GM12875 (cell line): Measurements from ENCODE around the gene MEGF11.

Experiments
- H3K4me3 ChIP-seq: one replicate; pipeline ENCODE4 v1.5.1; 2011; ENCODE audit warnings: low read depth, low read length, control low read depth
- TF ChIP-seq, protein P1 (sequence below): IDR thresholded peaks from 2 replicates; pipeline ENCODE4 v1.5.1; 2011; ENCODE audit warnings: low read depth, mild to moderate bottlenecking, control low read depth, inconsistent platforms, low read length, moderate library complexity, borderline replicate concordance; ENCODE audit not compliant: insufficient read depth

MEGF11 gene

DNA sequence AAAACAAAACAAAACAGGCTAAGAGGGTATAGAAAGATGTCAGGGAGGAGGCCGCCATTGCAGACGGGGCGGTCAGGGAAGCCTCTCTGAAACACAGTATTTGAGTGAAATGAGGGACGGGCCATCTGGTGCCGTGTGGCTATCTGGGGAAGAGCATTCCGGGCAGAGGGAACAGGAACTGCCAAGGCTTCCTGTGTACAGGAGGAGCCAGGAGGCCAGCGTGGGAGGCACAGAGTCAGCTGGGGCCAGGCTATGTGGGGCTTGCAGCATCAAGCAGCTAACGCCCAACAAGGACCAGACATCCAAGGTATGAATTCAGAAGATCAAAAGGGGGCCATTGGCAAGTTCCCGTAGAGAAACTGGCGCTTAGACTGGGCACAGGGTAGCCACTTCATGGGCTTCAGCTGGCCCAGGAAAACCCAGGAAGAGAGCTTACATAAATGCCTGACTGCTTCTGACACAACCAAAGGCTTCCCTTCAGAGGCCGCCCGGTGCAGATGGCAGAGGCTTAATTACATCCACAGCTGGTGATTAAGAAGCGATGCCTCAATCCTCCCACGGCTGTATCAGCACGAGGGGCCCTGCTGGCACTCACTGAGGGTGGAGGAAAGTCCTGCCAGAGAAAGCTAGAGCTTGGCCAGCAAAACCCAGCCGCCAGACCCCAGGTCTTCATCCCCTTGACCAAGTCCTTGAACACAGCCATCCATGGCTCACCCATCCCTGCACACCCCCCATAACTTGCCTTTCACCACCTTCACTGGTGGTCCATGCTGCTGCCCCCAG is 144.9 kb downstream of the MEGF11 start:
- TF ChIP-seq, protein P1, sequence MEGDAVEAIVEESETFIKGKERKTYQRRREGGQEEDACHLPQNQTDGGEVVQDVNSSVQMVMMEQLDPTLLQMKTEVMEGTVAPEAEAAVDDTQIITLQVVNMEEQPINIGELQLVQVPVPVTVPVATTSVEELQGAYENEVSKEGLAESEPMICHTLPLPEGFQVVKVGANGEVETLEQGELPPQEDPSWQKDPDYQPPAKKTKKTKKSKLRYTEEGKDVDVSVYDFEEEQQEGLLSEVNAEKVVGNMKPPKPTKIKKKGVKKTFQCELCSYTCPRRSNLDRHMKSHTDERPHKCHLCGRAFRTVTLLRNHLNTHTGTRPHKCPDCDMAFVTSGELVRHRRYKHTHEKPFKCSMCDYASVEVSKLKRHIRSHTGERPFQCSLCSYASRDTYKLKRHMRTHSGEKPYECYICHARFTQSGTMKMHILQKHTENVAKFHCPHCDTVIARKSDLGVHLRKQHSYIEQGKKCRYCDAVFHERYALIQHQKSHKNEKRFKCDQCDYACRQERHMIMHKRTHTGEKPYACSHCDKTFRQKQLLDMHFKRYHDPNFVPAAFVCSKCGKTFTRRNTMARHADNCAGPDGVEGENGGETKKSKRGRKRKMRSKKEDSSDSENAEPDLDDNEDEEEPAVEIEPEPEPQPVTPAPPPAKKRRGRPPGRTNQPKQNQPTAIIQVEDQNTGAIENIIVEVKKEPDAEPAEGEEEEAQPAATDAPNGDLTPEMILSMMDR = no peak
- H3K4me3 ChIP-seq = no peak overlapping the region

DNA sequence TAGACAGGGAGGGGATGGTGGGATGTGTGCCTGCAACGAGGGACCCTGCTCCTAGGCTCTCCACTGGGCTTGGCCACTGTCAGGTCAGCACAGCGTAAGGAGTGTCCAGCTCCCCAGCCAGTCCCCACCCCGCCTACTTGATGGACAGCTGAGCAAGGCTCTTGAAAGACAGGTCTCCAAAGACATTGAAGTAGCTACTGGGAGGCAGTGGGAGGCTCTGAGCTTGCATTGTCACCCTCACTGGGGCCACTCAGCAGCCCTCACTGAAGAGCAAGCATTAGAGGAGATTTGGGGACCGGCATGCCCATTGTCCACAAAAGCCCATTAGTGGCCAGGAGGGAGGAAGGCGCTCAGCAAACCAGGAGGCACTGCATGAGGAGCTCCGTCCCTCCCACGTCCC is 146.5 kb downstream of the MEGF11 start:
- TF ChIP-seq, protein P1 = no peak
- H3K4me3 ChIP-seq = no peak overlapping the region

DNA sequence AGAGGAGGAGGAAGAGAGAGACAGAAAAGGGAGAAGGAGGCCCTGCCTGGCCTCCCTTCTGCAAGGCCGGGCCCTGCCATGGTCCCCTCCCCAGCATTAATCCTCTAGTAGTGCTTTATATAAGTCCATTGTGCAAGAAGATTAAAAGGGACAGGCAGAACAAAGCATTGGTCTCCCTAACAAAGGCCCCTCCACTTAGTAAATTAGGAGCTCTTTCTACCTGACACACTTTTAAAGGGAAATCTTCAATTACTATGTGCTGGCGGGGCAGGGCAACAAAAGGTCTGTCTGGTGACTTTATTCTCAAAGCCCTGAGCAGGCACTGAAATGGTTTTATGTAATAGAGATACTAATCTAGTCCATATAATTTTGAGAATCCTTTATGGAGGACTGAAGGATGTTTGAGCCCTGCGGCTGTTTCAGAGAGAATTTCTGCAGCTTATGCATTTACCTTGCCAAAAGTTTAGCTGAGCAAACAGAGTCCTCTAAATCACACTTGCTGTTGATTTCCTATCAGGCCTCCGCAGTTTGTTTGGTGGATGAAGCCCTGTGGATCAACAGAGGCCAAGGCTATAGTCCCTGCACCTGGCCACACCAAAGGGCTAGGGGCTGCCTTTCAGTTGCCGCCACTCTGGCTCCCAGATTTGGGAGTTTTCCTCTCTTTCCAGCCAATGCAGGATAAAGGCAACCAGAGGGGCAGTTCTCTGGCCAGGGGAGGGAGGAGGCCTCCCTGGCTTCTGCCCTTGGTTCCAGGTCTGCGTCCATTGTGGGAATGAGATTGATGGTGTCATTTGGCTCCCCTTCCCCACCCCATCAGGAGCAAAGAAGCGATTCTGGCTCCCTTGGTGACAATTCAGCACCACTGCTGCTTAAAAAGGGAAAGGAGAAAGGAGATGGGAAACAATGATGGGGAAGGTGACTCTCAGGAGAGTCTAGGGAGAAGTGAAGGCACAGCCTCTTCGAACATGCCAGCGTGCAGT is 148.0 kb downstream of the MEGF11 start:
- TF ChIP-seq, protein P1 = no peak
- H3K4me3 ChIP-seq = no peak overlapping the region

DNA sequence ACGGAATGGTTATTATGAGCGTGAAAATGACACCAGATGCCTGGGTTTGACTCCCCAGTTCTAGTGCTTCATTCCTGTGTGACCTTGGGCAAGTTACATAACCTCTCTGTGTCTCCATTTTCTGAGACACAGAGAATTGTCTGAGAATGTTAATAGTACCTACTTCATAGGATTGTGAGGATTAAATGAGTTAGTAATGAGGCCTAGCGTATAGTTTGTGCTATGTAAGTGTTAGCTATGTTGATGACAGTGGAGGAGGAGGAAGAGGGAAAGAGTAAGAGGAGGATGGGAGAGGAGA is 150.3 kb downstream of the MEGF11 start:
- TF ChIP-seq, protein P1 = no peak
- no peak overlapping the region for H3K4me3 ChIP-seq

DNA sequence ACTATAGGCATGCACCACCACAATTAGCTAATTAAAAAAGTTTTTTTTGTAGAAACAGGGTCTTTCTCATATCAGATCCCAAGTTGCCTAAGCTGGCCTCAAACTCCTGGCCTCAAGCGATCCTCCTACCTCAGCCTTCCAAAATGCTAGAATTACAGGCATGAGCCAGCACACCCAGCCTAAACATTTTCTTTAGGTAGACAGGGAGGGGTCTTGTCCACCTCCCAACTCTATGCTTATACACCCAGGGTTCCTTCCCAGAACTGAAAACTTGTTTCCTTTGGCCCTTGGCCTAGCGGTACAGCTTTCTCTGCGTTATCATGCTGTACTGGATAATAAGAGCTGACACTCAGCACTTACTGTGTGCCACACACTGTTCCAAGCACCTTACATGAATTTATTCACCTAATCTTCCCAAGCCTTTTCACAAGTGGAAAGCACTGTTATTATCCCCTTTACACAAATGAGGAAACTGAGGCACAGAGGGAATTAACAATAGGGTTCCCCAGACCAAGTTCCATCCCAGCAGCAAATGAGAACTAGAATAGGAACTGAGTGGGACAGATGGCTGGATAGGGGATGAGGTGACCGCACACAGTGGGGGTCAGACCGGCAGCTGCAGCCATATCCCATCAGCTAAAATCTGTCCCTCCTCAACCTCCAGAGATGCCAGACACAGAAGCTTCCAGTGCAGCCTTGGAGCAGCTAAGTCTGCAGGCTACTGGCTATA is 150.8 kb downstream of the MEGF11 start:
- TF ChIP-seq, protein P1 = no peak
- no peak overlapping the region for H3K4me3 ChIP-seq

DNA sequence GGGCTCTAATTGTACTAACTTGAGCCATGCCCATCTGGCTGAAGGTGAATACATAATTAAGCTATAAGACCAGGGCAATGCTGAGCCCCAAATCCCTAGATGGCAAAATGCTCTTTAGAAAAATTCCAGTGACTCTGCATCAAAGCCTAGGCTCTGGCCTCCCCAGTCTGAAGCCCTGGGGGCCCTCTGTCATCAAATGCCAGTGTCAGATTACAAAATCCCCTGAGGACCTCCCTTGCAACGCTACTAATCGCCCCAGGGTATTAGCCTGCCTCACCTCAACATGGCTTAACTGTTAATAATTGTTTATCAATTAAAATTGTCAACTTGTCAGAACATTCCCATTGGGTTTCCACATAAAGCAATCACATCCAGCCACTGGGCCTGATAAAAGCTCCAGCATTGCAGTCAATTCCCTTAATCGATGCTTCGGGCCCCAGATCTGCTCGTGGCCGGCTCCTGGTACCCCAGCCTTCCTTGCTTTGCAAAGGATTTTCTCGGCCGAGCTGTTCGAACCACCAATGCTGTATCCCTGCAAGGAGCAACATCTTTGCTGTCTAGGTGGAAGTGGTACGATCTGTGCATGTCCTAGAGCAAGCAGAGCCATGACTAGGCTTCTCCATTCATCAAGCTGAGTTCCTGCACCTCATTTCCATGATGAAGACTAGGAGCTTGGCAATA is 151.7 kb downstream of the MEGF11 start:
- TF ChIP-seq, protein P1 = no peak
- H3K4me3 ChIP-seq = no peak overlapping the region
